Measurements from ENCODE around the gene CDH6.

Gene CDH6

DNA sequence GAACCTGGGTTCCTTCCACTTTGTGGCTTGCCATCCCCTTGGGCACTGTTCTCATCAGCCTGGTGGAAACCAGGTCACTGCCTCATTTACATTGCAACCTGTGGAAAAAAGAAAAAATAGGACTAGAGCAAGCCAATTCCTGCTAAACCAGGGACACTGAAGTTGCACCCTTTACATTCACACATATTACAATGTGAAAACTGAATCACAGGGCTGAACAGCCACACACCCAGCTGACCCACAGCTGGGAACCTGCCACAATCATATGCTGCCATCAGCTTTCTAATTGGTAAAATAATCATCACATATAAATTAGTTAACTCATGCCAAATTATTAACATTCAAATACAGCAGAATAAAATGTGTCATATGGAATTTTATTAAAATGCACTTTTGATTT, 94.5 kb downstream of the CDH6 start:
- no peak overlapping the region for H3K27ac Mint-ChIP-seq
- H3K27me3 Mint-ChIP-seq = no peaks in the 10 kb centered on the region
- no peaks in the 10 kb centered on the region for H3K4me1 Mint-ChIP-seq (ENCODE audit: low read depth)
- H3K36me3 Mint-ChIP-seq (ENCODE audit: low read depth) = no peaks in the 10 kb centered on the region
- intact Hi-C loops (cut with micrococcal nuclease) = no loop called here
- H3K9me3 Mint-ChIP-seq = no peaks in the 10 kb centered on the region
- H3K4me3 Mint-ChIP-seq = no peak overlapping the region

DNA sequence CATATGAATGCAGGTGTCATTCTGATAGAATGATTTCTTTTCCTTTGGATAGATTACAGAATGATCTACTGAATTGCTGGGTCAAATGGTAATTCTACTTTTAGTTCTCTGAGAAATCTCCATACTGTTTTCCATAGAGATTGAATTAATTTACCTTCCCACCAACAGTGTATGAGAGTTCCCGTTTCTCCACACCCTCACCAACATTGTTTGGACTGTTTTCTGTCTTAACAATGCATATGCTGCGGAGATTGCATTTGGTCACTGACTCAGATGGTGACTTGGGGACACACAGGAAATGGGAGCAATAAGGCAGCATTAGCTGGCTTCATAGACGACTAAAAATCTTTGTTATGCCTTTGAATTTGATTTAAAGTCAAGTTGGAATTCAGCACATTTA, 95.9 kb downstream of the CDH6 start:
- Mint-ChIP-seq H3K4me1 (ENCODE audit: low read depth) (no peaks in the 10 kb centered on the region), H3K9me3 (no peaks in the 10 kb centered on the region)

DNA sequence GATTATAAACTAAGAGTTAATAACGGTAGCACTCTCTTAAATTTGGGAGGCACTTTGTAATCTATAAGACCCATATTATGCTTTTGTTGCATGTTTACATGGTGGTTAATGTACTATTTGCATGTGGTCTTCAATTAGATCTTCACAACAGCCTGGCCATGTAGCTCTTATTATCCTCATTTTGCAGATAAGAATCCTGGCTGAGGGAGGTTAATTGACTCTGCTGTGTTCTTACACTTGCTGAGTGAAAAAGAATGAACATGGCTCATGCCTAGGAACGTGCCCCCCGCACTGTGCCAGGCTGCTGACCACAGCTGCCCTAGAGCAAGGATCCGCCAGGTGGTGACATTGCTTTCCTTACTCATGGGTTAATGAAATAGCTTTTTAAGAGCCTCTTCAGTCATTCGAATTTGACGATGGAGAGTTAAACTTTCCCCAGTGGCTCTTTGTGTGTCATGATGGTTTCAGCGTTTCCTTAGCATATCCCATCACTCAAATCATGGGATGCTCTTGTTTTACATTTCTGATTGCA, 97.9 kb downstream of the CDH6 start:
- H3K4me1 Mint-ChIP-seq (ENCODE audit: low read depth) = no peaks in the 10 kb centered on the region
- intact Hi-C loops (cut with micrococcal nuclease) = no loop called here
- H3K4me3 Mint-ChIP-seq = no peak overlapping the region
- H3K27me3 Mint-ChIP-seq = no peaks in the 10 kb centered on the region
- H3K36me3 Mint-ChIP-seq (ENCODE audit: low read depth) = no peaks in the 10 kb centered on the region
- no peak overlapping the region for H3K27ac Mint-ChIP-seq
- H3K9me3 Mint-ChIP-seq = no peaks in the 10 kb centered on the region

More for the DNA sequence above, 95.9 kb downstream of the CDH6 start:
- H3K36me3 Mint-ChIP-seq (ENCODE audit: low read depth) = no peaks in the 10 kb centered on the region
- no peak overlapping the region for H3K27ac Mint-ChIP-seq
- H3K27me3 Mint-ChIP-seq = no peaks in the 10 kb centered on the region
- no peak overlapping the region for H3K4me3 Mint-ChIP-seq
- intact Hi-C loops (cut with micrococcal nuclease) = no loop called here

DNA sequence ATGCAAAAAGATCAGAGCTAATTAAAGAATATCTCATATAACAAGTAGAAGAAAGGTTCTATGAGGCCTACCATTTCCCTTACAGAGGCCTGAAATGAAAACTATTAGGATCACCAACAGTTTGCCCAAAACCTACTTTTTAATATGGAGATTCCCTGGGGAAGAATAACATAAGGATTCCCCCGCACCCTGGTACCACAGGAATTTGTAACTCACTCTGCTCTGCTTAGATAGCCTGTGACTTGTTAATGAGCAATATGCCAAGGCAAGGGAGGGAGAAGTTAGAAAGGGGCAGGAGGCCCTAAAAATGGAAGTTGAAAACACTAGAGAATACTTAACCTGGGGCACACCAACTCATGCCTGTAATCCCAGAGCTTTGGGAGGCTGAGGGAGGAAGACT, 107.0 kb downstream of the CDH6 start:
- H3K9me3 Mint-ChIP-seq = peaks cover 8% of the 10 kb centered on the region
- intact Hi-C loops (cut with micrococcal nuclease) = no loop called here
- H3K4me1 Mint-ChIP-seq (ENCODE audit: low read depth) = no peaks in the 10 kb centered on the region
- H3K27me3 Mint-ChIP-seq = no peaks in the 10 kb centered on the region
- H3K4me3 Mint-ChIP-seq = no peak overlapping the region
- no peaks in the 10 kb centered on the region for H3K36me3 Mint-ChIP-seq (ENCODE audit: low read depth)
- H3K27ac Mint-ChIP-seq = no peak overlapping the region

DNA sequence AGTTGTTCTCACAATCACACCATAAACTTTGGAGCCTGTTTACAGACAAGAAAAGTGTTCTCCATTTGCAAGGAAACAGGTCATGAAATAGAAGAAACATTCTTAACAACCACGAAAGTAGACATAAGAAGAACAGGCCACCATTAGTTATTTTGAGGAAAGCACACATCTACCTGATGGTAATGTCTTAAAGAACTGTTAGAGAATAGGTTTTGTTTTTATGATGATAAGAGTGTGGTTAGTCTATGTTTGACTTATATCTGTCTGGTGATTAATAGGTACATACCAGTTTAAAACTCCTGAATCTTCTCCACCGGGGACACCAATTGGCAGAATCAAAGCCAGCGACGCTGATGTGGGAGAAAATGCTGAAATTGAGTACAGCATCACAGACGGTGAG, 108.3 kb downstream of the CDH6 start:
- intact Hi-C loops (cut with micrococcal nuclease) = no loop called here
- Mint-ChIP-seq H3K4me1 (ENCODE audit: low read depth) (no peaks in the 10 kb centered on the region), H3K27me3 (no peaks in the 10 kb centered on the region), H3K27ac (no peak overlapping the region), H3K36me3 (ENCODE audit: low read depth) (no peaks in the 10 kb centered on the region), H3K4me3 (no peak overlapping the region), H3K9me3 (peaks cover 8% of the 10 kb centered on the region)

DNA sequence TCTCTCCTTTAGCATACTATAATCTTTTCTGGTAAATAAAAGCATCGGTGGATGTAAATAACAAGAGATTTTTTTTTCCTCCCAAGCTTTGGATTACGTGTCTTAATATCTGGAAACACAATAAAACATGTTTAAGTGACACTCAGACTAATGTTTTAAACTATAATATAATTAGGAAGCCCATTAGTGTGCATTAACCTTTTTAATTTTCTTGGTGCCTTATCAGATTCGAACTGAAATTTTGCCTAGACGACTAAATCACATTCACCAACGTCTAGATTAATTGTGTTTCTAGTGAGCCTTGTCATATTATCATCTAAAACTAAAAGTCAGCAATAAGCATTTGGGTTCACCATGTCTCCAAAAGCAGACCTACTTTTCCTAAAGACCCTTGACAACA, 110.2 kb downstream of the CDH6 start:
- no peaks in the 10 kb centered on the region for H3K36me3 Mint-ChIP-seq (ENCODE audit: low read depth)

DNA sequence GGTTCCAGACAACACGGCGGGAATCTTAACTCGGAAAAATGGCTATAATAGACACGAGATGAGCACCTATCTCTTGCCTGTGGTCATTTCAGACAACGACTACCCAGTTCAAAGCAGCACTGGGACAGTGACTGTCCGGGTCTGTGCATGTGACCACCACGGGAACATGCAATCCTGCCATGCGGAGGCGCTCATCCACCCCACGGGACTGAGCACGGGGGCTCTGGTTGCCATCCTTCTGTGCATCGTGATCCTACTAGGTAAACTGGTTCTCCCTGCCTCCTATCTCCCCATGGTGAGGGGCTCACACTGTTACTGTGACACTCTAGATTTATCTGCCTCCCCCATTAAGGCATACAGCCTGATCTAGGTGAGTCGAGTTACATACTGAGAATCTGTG, 124.2 kb downstream of the CDH6 start:
- intact Hi-C loops (cut with micrococcal nuclease) = no loop called here
- Mint-ChIP-seq H3K27ac (no peak overlapping the region), H3K27me3 (no peaks in the 10 kb centered on the region), H3K4me1 (ENCODE audit: low read depth) (no peaks in the 10 kb centered on the region), H3K36me3 (ENCODE audit: low read depth) (no peaks in the 10 kb centered on the region), H3K9me3 (peaks cover under 1% of the 10 kb centered on the region), H3K4me3 (no peak overlapping the region)

More for the DNA sequence above, 110.2 kb downstream of the CDH6 start:
- intact Hi-C loops (cut with micrococcal nuclease) = no loop called here
- no peaks in the 10 kb centered on the region for H3K4me1 Mint-ChIP-seq (ENCODE audit: low read depth)
- H3K27me3 Mint-ChIP-seq = no peaks in the 10 kb centered on the region
- H3K4me3 Mint-ChIP-seq = no peak overlapping the region
- peaks cover 8% of the 10 kb centered on the region for H3K9me3 Mint-ChIP-seq
- H3K27ac Mint-ChIP-seq = no peak overlapping the region

DNA sequence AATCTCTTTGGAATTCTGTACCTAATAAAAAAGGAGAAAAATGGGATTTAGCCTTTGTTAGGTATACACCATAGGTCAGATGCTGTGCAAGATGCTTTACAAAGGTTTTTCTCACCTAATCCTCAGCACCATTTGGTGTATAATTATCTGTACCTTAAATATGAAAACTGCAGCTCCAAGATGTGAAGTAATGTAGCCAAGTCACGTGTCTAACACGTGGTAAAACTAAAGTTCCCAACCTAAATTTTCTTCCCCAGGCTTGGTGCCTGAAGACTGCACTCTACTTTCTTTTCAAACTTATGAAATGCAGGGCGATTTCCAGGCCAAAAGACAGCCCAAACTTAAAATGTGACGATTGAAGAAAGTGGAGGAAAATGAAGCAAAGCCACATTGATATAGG, 125.8 kb downstream of the CDH6 start:
- no peaks in the 10 kb centered on the region for H3K4me1 Mint-ChIP-seq (ENCODE audit: low read depth)
- no peaks in the 10 kb centered on the region for H3K9me3 Mint-ChIP-seq
- no peaks in the 10 kb centered on the region for H3K36me3 Mint-ChIP-seq (ENCODE audit: low read depth)
- no peak overlapping the region for H3K27ac Mint-ChIP-seq
- H3K4me3 Mint-ChIP-seq = no peak overlapping the region
- H3K27me3 Mint-ChIP-seq = no peaks in the 10 kb centered on the region
- intact Hi-C loops (cut with micrococcal nuclease) = no loop called here

DNA sequence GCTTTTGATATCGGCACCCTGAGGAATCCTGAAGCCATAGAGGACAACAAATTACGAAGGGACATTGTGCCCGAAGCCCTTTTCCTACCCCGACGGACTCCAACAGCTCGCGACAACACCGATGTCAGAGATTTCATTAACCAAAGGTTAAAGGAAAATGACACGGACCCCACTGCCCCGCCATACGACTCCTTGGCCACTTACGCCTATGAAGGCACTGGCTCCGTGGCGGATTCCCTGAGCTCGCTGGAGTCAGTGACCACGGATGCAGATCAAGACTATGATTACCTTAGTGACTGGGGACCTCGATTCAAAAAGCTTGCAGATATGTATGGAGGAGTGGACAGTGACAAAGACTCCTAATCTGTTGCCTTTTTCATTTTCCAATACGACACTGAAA, 129.5 kb downstream of the CDH6 start:
- Mint-ChIP-seq H3K27me3 (no peaks in the 10 kb centered on the region), H3K36me3 (ENCODE audit: low read depth) (no peaks in the 10 kb centered on the region)
- intact Hi-C loops (cut with micrococcal nuclease) = no loop called here

DNA sequence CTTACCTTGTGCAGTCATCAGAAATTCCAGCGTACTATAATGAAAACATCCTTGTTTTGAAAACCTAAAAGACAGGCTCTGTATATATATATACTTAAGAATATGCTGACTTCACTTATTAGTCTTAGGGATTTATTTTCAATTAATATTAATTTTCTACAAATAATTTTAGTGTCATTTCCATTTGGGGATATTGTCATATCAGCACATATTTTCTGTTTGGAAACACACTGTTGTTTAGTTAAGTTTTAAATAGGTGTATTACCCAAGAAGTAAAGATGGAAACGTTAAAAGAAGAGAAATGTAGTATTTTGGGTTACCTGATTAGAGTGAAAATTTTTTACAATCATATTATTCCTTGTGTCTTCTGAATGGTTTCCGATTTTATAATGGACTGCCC, 131.4 kb downstream of the CDH6 start:
- Mint-ChIP-seq H3K4me1 (ENCODE audit: low read depth) (no peaks in the 10 kb centered on the region), H3K27ac (no peak overlapping the region), H3K27me3 (no peaks in the 10 kb centered on the region), H3K4me3 (no peak overlapping the region), H3K9me3 (no peaks in the 10 kb centered on the region), H3K36me3 (ENCODE audit: low read depth) (no peaks in the 10 kb centered on the region)
- intact Hi-C loops (cut with micrococcal nuclease) = no loop called here

More for the DNA sequence above, 129.5 kb downstream of the CDH6 start:
- Mint-ChIP-seq H3K27ac (no peak overlapping the region), H3K4me1 (ENCODE audit: low read depth) (no peaks in the 10 kb centered on the region), H3K9me3 (no peaks in the 10 kb centered on the region), H3K4me3 (no peak overlapping the region)

DNA sequence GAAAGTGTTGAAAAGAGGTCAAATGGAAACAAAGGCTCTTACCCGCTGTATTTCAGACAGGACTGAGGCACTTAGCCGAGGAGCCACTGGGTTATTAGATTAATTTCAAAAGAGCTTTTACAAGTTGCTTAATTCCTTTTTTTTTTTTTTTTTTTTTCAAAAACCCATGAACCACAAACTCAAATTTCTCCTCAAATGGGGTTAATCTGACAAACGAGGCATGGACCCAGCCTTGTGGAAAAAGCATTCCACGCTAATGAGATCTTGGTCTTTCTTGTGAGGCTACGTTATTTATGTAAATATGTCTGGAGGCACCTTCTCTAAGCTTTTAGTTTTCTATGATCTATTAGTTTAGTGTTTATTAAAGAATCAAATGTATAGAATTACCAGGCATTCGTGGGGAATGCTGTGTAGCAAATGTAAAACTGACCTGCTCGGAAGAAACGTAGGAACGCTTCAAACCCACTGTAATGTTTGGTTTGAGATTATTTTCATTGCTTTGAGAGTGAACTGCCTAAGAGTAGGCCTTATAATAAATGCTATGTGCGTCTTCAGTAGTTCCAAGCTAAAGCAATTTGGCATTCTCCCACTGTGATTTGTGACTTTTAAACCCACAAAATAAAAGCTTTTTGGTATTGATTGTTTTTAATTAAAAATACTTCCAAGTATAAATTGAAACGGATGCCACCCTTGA, 134.7 kb downstream of the CDH6 start:
- H3K4me3 Mint-ChIP-seq = no peak overlapping the region
- H3K36me3 Mint-ChIP-seq (ENCODE audit: low read depth) = no peaks in the 10 kb centered on the region
- H3K4me1 Mint-ChIP-seq (ENCODE audit: low read depth) = no peaks in the 10 kb centered on the region
- H3K9me3 Mint-ChIP-seq = no peaks in the 10 kb centered on the region
- H3K27ac Mint-ChIP-seq = no peak overlapping the region
- intact Hi-C loops (cut with micrococcal nuclease) = no loop called here
- peaks cover 1% of the 10 kb centered on the region for H3K27me3 Mint-ChIP-seq

DNA sequence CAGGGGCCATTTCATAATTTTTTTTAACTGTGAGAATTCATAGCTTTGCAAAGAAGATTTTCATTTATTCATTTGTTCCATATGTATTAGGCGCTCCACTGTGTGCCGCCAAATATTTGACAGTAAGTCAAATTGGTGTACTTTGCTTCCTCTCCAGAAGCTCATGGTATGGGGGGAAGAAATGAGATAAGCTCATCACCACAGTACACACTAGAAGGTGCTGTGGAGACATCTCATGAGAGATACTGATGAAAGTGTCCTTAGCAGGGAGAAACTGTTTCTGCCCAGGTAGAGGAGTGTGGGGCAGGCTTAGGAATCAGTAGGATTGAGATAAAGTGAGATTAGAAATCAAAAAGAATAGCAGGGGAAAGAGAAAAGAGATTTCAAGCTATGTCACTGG, 136.2 kb downstream of the CDH6 start:
- Mint-ChIP-seq H3K36me3 (ENCODE audit: low read depth) (no peaks in the 10 kb centered on the region), H3K27me3 (peaks cover 1% of the 10 kb centered on the region), H3K4me1 (ENCODE audit: low read depth) (no peaks in the 10 kb centered on the region), H3K27ac (no peak overlapping the region), H3K9me3 (no peaks in the 10 kb centered on the region), H3K4me3 (no peak overlapping the region)
- intact Hi-C loops (cut with micrococcal nuclease) = no loop called here

DNA sequence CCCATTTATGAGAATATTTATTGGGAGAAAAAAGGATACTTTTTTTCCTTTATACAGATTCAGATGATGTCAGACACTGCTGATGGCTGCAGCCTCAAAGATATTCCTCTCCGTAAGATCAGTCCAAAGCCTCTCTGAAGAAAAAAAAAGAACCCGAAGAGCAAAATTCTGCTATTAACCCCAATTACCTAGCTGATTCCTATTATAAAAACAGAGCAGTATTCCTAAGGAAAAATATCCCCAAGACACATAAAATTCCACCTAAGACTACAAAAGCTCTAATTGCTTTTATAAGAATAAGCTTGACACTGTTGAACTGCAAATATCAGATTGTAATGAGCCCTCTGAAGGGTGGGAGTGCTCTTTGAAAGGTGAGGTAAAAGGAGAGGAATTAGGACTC, 138.7 kb downstream of the CDH6 start:
- Mint-ChIP-seq H3K27ac (no peak overlapping the region), H3K4me3 (no peak overlapping the region), H3K36me3 (ENCODE audit: low read depth) (no peaks in the 10 kb centered on the region), H3K9me3 (no peaks in the 10 kb centered on the region), H3K4me1 (ENCODE audit: low read depth) (no peaks in the 10 kb centered on the region), H3K27me3 (peaks cover 1% of the 10 kb centered on the region)
- intact Hi-C loops (cut with micrococcal nuclease) = no loop called here

DNA sequence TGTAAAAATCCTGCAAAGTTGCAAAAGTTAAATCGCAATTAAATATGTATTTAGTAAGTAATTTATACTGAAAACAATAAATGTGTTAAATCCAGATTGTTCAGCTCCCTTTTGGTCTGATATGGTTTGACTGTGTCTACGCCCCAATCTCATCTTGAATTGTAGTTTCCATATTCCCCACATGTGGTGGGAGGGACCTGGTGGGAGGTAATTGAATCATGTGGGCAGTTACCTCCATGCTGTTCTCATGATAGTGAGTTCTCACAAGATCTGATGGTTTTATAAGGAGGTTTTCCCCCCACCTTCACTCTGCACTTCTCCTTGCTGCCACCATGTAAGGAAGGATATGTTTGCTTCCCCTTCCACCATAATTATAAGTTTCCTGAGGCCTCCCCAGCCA, 140.0 kb downstream of the CDH6 start:
- H3K4me1 Mint-ChIP-seq (ENCODE audit: low read depth) = no peaks in the 10 kb centered on the region
- no peak overlapping the region for H3K4me3 Mint-ChIP-seq
- H3K27me3 Mint-ChIP-seq = peaks cover 1% of the 10 kb centered on the region
- no peaks in the 10 kb centered on the region for H3K9me3 Mint-ChIP-seq
- H3K27ac Mint-ChIP-seq = no peak overlapping the region
- intact Hi-C loops (cut with micrococcal nuclease) = no loop called here
- H3K36me3 Mint-ChIP-seq (ENCODE audit: low read depth) = no peaks in the 10 kb centered on the region
